ENCODE data around the gene CLEC4G.
"Not testable (repeated sequence)": the region's sequence is repeated elsewhere in the genome, so short reads cannot be mapped to it uniquely, and the experiment has no call there.

Gene CLEC4G, protein sequence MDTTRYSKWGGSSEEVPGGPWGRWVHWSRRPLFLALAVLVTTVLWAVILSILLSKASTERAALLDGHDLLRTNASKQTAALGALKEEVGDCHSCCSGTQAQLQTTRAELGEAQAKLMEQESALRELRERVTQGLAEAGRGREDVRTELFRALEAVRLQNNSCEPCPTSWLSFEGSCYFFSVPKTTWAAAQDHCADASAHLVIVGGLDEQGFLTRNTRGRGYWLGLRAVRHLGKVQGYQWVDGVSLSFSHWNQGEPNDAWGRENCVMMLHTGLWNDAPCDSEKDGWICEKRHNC

DNA sequence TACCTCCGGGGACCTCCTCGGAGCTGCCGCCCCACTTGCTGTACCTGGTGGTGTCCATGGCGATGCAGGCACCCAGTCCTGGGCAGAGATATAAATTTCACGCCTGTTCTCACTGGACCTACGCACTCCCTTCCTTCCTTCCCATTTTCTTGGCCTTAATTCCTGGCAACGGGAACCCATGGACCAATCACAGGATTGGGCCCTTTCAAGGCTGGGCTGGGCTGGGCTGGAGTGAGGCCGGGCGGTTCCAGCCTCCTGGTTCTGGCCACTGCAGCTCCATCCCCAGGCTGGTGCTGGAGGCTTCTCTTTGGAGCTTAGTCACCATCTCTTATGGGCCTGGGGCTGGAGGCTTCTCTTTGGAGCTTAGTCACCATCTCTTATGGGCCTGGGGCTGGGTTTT, at the start of gene CLEC4G:
Gene CLEC4G (minus strand): TSS at position 66 of the 400 bp plus-strand sequence. CDS start 8 bp downstream, at position 58.
- DNase-seq = no peak

- DNase-seq = no peak
Measured at GRCh38 chr19:7781157-7781556, 49.2 kb upstream of the CLEC4G start.

DNA sequence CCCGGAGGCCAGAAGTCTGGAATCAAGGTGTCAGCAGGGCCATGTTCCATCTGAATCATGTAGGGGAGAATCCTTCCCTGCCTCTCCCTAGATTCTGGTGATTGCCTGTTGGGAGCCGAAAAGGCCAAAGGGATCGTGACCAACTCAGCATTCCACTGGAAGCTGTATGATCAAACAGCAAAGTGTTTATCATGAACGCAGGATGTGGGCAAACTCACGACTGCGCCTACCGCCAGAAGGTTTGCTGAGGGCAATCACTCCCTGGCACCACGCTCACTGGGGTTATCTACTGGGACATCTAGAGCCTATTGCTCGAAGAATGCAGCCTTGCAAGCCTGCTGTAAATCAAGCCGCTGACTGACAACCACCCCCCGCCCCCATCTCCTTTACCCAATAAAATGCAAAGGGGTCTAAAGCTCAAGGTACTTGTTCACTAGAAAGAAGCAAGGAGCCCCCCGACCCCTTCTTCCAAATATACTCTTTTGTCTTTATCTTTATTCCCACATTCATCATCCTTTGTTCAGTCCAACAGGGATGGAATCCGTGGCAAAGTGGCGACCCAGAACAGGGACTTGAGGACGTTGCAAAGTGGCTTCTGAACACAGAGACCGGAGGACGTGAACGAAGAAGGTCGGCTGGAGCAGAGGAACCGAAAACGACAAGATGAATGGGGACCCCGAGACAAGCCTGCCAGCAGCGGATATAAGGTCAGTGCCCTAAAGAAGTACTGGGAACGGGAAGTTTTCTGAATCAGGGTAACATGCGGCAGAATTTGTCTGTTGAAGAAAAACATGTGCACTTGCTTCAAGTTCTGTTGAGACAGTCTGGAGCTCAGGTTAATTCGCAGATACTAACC, 47.9 kb upstream of the CLEC4G start:
- no peak for DNase-seq

- no peak for DNase-seq
Measured at GRCh38 chr19:7778081-7778480, 46.2 kb upstream of the CLEC4G start.

DNA sequence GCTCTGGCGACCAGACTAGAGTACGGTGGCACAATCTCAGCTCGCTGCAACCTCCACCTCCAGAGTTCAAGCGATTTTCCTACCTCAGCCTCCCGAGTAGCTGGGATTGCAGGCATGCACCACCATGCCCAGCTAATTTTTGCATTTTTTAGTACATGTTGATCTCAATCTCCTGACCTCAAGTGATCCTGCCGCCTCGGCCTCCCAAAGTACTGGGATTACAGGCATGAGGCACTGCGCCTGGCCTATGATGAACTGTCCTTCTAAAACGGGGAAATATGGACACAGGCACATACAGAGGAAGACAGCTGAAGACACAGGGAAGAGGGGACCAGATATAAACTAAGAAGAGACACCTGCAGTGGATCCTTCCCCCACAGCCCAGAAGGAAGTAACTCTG, 43.9 kb upstream of the CLEC4G start:
- no peak for DNase-seq

DNA sequence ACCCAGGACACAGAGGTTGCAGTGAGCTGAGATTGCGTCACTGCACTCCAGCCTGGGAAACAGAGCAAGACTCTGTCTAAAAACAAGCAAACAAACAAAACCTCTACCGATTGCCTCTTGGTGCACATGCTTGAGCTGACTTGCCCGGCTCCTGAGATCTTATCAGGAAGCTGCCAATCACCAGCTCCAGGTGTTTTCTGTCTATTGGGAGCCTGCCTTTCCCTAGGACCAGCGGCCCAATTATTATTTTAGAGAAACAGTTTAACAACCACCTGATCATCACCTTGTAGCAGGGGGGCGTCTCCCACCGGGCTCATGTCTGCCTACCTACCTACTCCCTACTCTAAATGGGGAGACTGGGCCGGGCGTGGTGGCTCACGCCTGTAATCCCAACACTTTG, 41.9 kb upstream of the CLEC4G start:
- DNase-seq = no peak

DNA sequence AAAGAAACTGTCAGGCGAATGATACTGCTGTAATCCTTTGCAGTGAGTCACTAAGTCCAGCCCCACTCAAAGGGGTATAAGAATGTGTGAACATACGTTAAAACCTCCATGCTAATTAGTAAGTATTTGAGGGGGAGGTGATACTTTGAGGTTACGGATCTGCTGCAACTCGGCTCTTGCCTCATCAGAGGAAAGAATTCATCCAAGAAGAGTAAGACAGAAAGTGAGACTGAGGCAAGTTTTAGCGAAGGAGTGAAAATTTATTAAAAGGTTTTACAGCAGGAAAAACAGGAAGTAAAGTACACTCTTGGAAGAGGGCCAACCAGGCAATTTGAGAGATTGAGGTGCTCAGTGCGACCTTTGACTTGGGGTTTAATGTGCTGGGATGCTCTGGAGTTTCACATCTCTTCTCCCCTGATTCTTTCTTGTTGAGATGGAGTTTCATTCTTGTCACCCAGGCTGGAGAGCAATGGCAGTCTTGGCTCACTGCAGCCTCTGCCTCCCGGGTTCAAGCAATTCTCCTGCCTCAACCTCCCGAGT, 40.9 kb upstream of the CLEC4G start:
- peak; percentile 35 for DNase-seq

- no peak for DNase-seq
Measured at GRCh38 chr19:7771072-7771471, 39.2 kb upstream of the CLEC4G start.

DNA sequence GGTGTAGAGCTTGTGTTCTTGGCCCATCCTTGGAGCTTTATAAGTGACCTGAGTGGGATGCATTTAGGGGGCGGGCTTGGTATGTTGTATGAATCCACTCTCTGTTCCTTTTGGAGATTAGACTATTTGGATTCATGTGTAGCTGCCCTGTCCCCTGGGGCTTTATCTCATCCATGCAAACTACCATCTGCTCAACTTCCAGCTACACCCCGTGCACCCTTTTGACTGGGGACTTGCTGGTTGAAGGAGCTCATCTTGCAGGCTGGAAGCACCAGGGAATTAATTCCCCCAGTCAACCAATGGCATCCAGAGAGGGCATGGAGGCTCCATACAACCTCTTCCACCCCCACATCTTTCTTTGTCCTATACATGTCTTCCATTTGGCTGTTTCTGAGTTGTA, 37.3 kb upstream of the CLEC4G start:
- no peak for DNase-seq

DNA sequence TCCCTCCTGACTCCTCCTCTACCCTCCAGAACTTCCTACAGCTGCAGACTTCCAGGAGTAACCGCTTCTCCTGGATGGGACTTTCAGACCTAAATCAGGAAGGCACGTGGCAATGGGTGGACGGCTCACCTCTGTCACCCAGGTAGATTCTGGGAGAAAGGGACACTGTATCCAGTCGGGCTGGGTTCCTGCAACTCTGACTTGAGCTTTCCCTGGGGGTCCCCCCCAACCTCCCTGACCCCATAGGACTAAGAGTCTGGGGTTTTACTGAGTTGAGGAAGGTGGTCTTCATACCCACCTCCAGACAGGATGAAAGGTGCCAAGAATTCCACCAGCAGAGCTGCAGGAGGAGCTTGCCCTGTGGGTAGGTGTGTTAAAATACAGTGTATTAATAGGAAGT, 35.6 kb upstream of the CLEC4G start:
- no peak for DNase-seq

DNA sequence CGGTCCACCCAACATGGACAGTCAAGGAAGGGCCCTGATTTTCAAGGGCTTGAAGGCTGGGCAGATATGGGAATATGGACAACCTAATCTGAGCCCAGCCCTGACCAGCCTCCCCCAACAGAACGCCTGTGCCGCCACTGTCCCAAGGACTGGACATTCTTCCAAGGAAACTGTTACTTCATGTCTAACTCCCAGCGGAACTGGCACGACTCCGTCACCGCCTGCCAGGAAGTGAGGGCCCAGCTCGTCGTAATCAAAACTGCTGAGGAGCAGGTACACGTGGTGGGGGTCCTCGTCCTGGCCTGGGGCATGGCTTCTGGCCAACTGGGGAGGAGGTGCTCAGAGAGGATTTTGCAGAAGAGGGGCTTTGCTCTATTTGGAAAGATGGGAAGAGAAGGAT, 34.6 kb upstream of the CLEC4G start:
- no peak for DNase-seq

DNA sequence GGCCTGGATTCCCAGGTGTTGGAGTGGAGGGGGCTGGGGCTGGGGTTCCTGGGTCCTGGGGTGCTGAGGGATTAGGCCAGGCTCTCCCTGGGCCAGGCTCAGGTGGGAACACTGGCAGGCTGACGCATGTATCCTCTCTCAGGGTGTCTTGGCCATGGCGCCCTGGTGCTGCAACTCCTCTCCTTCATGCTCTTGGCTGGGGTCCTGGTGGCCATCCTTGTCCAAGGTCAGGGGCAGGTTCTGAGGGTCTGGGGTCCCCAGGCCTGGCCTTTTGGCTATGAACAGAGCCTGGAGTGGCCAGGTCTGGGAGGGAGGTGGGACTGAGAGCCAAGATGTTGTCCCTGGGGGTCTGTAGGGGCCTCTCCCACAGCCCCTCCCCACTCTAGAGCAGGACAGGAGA, 33.1 kb upstream of the CLEC4G start:
- DNase-seq = not testable (repeated sequence)

GRCh38 chr19:7764157-7764556, 32.2 kb upstream of the CLEC4G start:
- DNase-seq = not testable (repeated sequence)

GRCh38 chr19:7763696-7764095, 31.8 kb upstream of the CLEC4G start:
- DNase-seq = no peak

- no peak for DNase-seq
Measured at GRCh38 chr19:7762719-7763293, 30.9 kb upstream of the CLEC4G start, which contains the start of gene CLEC4M. Gene CLEC4M (plus strand): TSS chr19:7763243. CDS start chr19:7763267, 24 bp downstream.

- DNase-seq = no peak
Measured at GRCh38 chr19:7759156-7759555, 27.2 kb upstream of the CLEC4G start.

DNA sequence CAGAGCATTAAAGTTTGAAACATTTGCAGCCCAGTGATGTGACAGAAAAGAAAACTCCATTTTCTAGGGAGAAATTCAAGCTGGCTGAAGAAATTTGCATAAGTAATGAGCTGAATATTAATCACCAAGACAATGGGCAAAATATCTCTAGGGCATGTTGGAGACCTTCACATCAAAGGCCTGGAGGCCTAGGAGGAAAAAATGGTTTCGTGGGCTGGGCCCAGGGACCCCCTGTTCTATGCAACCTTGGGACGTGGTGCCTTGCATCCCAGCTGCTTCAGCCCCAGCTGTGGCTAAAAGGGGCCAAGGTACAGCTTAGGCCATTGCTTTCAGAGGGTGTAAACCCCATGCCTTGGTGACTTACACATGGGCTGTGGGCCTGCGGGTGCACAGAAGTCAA, 25.4 kb upstream of the CLEC4G start:
- no peak for DNase-seq

DNA sequence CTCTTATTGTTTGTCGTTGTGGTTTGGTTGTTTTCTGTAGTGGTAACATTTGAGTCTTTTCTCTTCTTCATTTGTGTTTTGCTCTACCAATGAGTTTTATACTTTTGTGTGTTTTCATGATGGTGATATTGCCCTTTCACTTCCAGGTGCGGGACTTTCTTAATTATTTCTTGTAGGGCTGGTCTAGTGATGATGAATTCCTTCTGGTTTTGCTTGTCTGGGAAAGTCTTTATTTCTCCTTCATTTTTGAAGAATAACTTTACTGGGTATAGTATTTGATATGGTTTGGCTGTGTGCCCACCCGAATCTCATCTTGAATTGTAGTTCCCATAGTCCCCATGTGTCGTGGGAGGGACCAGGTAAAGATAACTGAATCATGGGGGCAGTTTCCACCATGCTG, 24.3 kb upstream of the CLEC4G start:
- no peak for DNase-seq

- peak; percentile 53 for DNase-seq
Measured at GRCh38 chr19:7751157-7751783, 19.4 kb upstream of the CLEC4G start.

- no peak for DNase-seq
Measured at GRCh38 chr19:7748756-7749155, 16.8 kb upstream of the CLEC4G start.

DNA sequence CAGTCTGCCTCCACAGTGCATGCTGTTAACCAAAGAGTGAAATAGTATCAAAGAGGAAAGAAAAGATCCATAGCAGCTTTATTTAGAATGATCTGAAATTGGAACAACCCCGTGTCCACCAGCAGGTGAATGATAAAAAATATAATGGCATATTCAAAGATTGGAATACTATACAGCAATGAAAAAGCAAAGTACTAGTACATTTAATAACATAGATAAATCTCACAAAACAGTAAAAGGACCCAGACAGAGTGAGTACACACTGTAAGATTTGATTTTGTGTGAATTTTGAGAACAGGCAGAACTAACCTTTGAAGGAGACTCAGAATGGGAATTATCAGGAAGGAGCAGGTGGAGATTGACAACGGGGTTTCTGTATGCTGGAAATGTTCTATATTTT, 16.3 kb upstream of the CLEC4G start:
- no peak for DNase-seq

- no peak for DNase-seq
Measured at GRCh38 chr19:7746903-7747884, 15.3 kb upstream of the CLEC4G start, which contains the start of gene CD209. Gene CD209 (minus strand): TSS chr19:7747534. CDS start chr19:7747511, 23 bp downstream.

All from activated naive CD4-positive, alpha-beta T cell treated with Interleukin-2 at 50 U/mL for 16 hours (primary cell).